ENCODE results near the gene KANK4. TPM values are rescaled to one million over a fixed set of nuclear protein-coding genes. Genes with fewer than 3 reads are reported as not detected.

The KANK4 gene
- total RNA-seq, 2 donors from 2014 or later, result 0.96 to 1.7 TPM

- TF ChIP-seq CTCF (IDR thresholded peaks at IDR 0.05), result no peak
- H3K9me3 ChIP-seq, result no peaks in the 10 kb centered on the region
- H3K36me3 ChIP-seq, result no peaks in the 10 kb centered on the region
- no peak for DNase-seq
- no peaks in the 10 kb centered on the region for H3K4me1 ChIP-seq
- H3K9ac ChIP-seq (ENCODE audit: low read depth in 2 of 2, low read length in 2 of 2), result no peak overlapping the region
- H3K27me3 ChIP-seq, result no peaks in the 10 kb centered on the region
- intact Hi-C loops (cut with DNase I), result no loop called here
- no peak overlapping the region for H3K4me3 ChIP-seq
- no peak overlapping the region for H3K27ac ChIP-seq
Measured at GRCh38 chr1:62234688-62235087, 84.5 kb downstream of the KANK4 start.

- Histone ChIP-seq H3K27ac (no peak overlapping the region), H3K27me3 (no peaks in the 10 kb centered on the region), H3K9ac (ENCODE audit: low read depth in 2 of 2, low read length in 2 of 2) (no peak overlapping the region), H3K9me3 (no peaks in the 10 kb centered on the region), H3K4me3 (no peak overlapping the region), H3K4me1 (no peaks in the 10 kb centered on the region), H3K36me3 (no peaks in the 10 kb centered on the region)
- intact Hi-C loops (cut with DNase I), result no loop called here
- DNase-seq, result no peak
- no peak for TF ChIP-seq CTCF (IDR thresholded peaks at IDR 0.05)
Measured at GRCh38 chr1:62233926-62234450, 85.2 kb downstream of the KANK4 start.

- no peaks in the 10 kb centered on the region for H3K4me1 ChIP-seq
- DNase-seq, result no peak
- H3K4me3 ChIP-seq, result no peak overlapping the region
- no peaks in the 10 kb centered on the region for H3K36me3 ChIP-seq
- H3K9ac ChIP-seq (ENCODE audit: low read depth in 2 of 2, low read length in 2 of 2), result no peak overlapping the region
- intact Hi-C loops (cut with DNase I), result no loop called here
- no peaks in the 10 kb centered on the region for H3K27me3 ChIP-seq
- no peak for TF ChIP-seq CTCF (IDR thresholded peaks at IDR 0.05)
- no peaks in the 10 kb centered on the region for H3K9me3 ChIP-seq
- no peak overlapping the region for H3K27ac ChIP-seq
Measured at GRCh38 chr1:62232871-62233278, 86.4 kb downstream of the KANK4 start.

- Histone ChIP-seq H3K4me3 (no peak overlapping the region), H3K36me3 (no peaks in the 10 kb centered on the region), H3K9me3 (no peaks in the 10 kb centered on the region), H3K27me3 (no peaks in the 10 kb centered on the region), H3K27ac (no peak overlapping the region), H3K4me1 (no peaks in the 10 kb centered on the region), H3K9ac (ENCODE audit: low read depth in 2 of 2, low read length in 2 of 2) (no peak overlapping the region)
- no peak for TF ChIP-seq CTCF (IDR thresholded peaks at IDR 0.05)
- intact Hi-C loops (cut with DNase I), result no loop called here
- DNase-seq, result no peak
Measured at GRCh38 chr1:62230718-62231117, 88.5 kb downstream of the KANK4 start.

GRCh38 chr1:62229932-62230331 lies 89.3 kb downstream of the KANK4 start:
- no peaks in the 10 kb centered on the region for H3K36me3 ChIP-seq
- H3K4me1 ChIP-seq, result no peaks in the 10 kb centered on the region
- no peak overlapping the region for H3K9ac ChIP-seq (ENCODE audit: low read depth in 2 of 2, low read length in 2 of 2)
- DNase-seq, result no peak
- H3K27me3 ChIP-seq, result no peaks in the 10 kb centered on the region
- TF ChIP-seq CTCF (IDR thresholded peaks at IDR 0.05), result no peak
- intact Hi-C loops (cut with DNase I), result no loop called here
- no peak overlapping the region for H3K4me3 ChIP-seq
- no peaks in the 10 kb centered on the region for H3K9me3 ChIP-seq
- no peak overlapping the region for H3K27ac ChIP-seq
